CD14-positive monocyte (primary cell): ENCODE data around the gene PIEZO1. TPM values are rescaled to one million over a fixed set of nuclear protein-coding genes. Genes with fewer than 3 reads are reported as not detected.
A peak's percentile ranks its signal among the peaks of the same experiment; 100 is the strongest.

Experiments used
- DNase-seq, 3 donors: peaks; one replicate each; pipeline ENCODE4 v3.0.0-alpha.2; 2011 to 2022
- H2AFZ ChIP-seq: 2 replicates; pipeline ENCODE4 v1.6.0; 2012; ENCODE audit warnings: mild to moderate bottlenecking, low read depth, low read length, inconsistent platforms; ENCODE audit not compliant: insufficient read depth, poor library complexity, severe bottlenecking
- H3K27ac ChIP-seq, 2 donors: 1 replicate in 1 of 2; 2 replicates in 1 of 2; pipeline ENCODE4 v1.5.1; 2012 to 2013; ENCODE audit warnings: low read length in 2 of 2, control low read depth in 1 of 2, inconsistent platforms in 1 of 2, low read depth in 1 of 2, mild to moderate bottlenecking in 1 of 2
- H3K27me3 ChIP-seq, 2 donors: one replicate each; pipeline versions ENCODE4 v1.6.0 to v1.6.1; 2011 to 2013; ENCODE audit warnings: low read length in 2 of 2; ENCODE audit not compliant: control insufficient read depth in 2 of 2, insufficient read depth in 2 of 2
- H3K36me3 ChIP-seq, 2 donors: replicated peaks in 1 of 2; 1 replicate in 1 of 2; 2 replicates in 1 of 2; pipeline versions ENCODE4 v1.5.1 to v1.6.1; 2012 to 2013; ENCODE audit warnings: low read length in 2 of 2, control low read depth in 1 of 2, inconsistent platforms in 1 of 2, mild to moderate bottlenecking in 1 of 2; ENCODE audit not compliant: insufficient read depth in 2 of 2, control insufficient read depth in 1 of 2
- H3K4me1 ChIP-seq, 2 donors: 1 replicate in 1 of 2; 2 replicates in 1 of 2; pipeline versions ENCODE4 v1.5.1 to v1.6.1; 2012 to 2013; ENCODE audit warnings: low read length in 2 of 2, control low read depth in 1 of 2, inconsistent platforms in 1 of 2, mild to moderate bottlenecking in 1 of 2, moderate library complexity in 1 of 2; ENCODE audit not compliant: insufficient read depth in 2 of 2, control insufficient read depth in 1 of 2
- H3K4me2 ChIP-seq: replicated peaks from 2 replicates; pipeline ENCODE3; 2012; ENCODE audit warnings: low read length, moderate library complexity, mild to moderate bottlenecking; ENCODE audit not compliant: poor library complexity, severe bottlenecking; ENCODE audit errors: extremely low read depth
- H3K4me3 ChIP-seq, 3 experiments: fragments of 200-600 bp in 1 of 3; sonication (generic) in 1 of 3; replicated peaks in 1 of 3; 1 replicate in 2 of 3; 2 replicates in 1 of 3; pipeline ENCODE4 v1.5.1; 2011 to 2013; ENCODE audit warnings: low read length in 3 of 3, mild to moderate bottlenecking in 3 of 3, control low read depth in 2 of 3, low read depth in 2 of 3, inconsistent platforms in 1 of 3, moderate library complexity in 1 of 3
- H3K79me2 ChIP-seq: 2 replicates; pipeline ENCODE4 v1.6.0; 2012; ENCODE audit warnings: mild to moderate bottlenecking, control low read depth, inconsistent platforms, low read length, moderate library complexity; ENCODE audit not compliant: insufficient read depth
- H3K9ac ChIP-seq: 2 replicates; pipeline ENCODE4 v1.6.0; 2017; ENCODE audit warnings: low read length, mild to moderate bottlenecking; ENCODE audit not compliant: insufficient read depth, poor library complexity, severe bottlenecking
- H3K9me3 ChIP-seq, 2 donors: replicated peaks in 1 of 2; 1 replicate in 1 of 2; 2 replicates in 1 of 2; pipeline versions ENCODE4 v1.5.1 to v1.6.1; 2012 to 2013; ENCODE audit warnings: low read length in 2 of 2, control low read depth in 1 of 2; ENCODE audit not compliant: control insufficient read depth in 1 of 2, insufficient read depth in 1 of 2
- H4K20me1 ChIP-seq: 2 replicates; pipeline ENCODE4 v1.6.0; 2012; ENCODE audit warnings: mild to moderate bottlenecking, low read length, control low read depth, moderate library complexity; ENCODE audit not compliant: insufficient read depth
- H3K27ac Mint-ChIP-seq, 7 donors: one replicate each; pipeline ENCODE4 v1.8.0; 2020; ENCODE audit warnings: mild to moderate bottlenecking in 7 of 7, mixed read lengths in 7 of 7, moderate library complexity in 6 of 7, inconsistent platforms in 2 of 7
- H3K27me3 Mint-ChIP-seq, 3 donors: one replicate each; pipeline ENCODE4 v1.8.0; 2021 to 2022; ENCODE audit warnings: low read depth in 3 of 3, mild to moderate bottlenecking in 3 of 3, mixed read lengths in 3 of 3, moderate library complexity in 3 of 3, inconsistent platforms in 1 of 3
- H3K36me3 Mint-ChIP-seq, 2 donors: one replicate each; pipeline ENCODE4 v1.8.0; 2020; ENCODE audit warnings: mixed read lengths in 2 of 2, inconsistent platforms in 1 of 2, mild to moderate bottlenecking in 1 of 2
- H3K4me1 Mint-ChIP-seq: one replicate; pipeline ENCODE4 v1.8.0; 2020; ENCODE audit warnings: mild to moderate bottlenecking, mixed read lengths
- H3K4me3 Mint-ChIP-seq, 2 donors: one replicate each; pipeline ENCODE4 v1.8.0; 2020; ENCODE audit warnings: mild to moderate bottlenecking in 2 of 2, mixed read lengths in 2 of 2, moderate library complexity in 1 of 2
- H3K9me3 Mint-ChIP-seq, 7 donors: one replicate each; pipeline ENCODE4 v1.8.0; 2020 to 2022; ENCODE audit warnings: mixed read lengths in 7 of 7, mild to moderate bottlenecking in 6 of 7, moderate library complexity in 6 of 7, inconsistent platforms in 2 of 7
- WGBS: methylation state at CpG from one replicate; pipeline ENCODE4 v1.1.5; 2013; ENCODE audit warnings: missing lambda C conversion rate; ENCODE audit not compliant: insufficient coverage; 5-methylcytosine and 5-hydroxymethylcytosine counted together
- intact Hi-C, 2 donors: fragments of 100-400 bp; cut with micrococcal nuclease; formaldehyde crosslinking; loops; one replicate each; pipeline versions ENCODE4 v1.15.0 to v1.15.1; 2023
- polyA plus RNA-seq, 3 donors: library from polyadenylated mRNA; depleted of rRNA in 1 of 3; unstranded in 2 of 3; stranded (reverse) in 1 of 3; fragments of 300-500 nt in 2 of 3; fragments of >200 nt in 1 of 3; fragmentation: Illumina TruSeq in 2 of 3; gene quantifications; 1 replicate in 2 of 3; 2 replicates in 1 of 3; pipeline ENCODE4 v1.2.3, GENCODE V29; 2012 to 2021
- TF ChIP-seq, protein P1 (sequence below): fragments of 200-600 bp; IDR thresholded peaks from one replicate; pipeline ENCODE4 v1.8.0; 2022; ENCODE audit warnings: antibody characterized with exemption, mild to moderate bottlenecking

PIEZO1 gene
- polyA plus RNA-seq, 3 donors = 10.2 to 405 (median 15.0) TPM

DNA sequence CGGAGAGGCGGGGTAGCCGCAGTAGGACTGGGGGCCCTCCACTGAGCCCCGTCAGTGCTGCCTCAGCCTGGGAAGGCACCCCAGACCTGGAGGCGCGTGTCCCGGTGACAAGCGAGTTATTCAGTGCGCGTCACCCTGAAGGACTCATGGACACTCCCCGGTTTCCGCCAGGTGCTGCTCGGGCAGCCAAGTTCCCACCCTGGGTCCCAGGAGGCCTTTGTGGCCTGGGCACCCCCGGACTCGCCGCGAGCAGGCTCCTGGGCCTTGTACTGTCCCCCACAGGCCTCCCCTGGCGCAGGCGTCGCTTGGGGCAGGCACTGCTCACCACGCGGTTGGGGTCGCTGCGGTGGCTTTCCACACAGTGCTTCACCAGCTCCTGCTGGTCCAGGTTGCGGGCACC is 86.4 kb downstream of the PIEZO1 start:
- peak overlapping the region in 3 of 7 donors; percentile 35 to 54 (median 46) for H3K27ac Mint-ChIP-seq
- DNase-seq = no peak
- Histone ChIP-seq H3K79me2 (peaks cover 62% of the 10 kb centered on the region), H3K27ac (peak overlapping the region in 1 of 2 donors; percentile 20), H3K4me2 (no peak overlapping the region), H3K9me3 (no peaks in the 10 kb centered on the region), H3K4me3 (no peak overlapping the region), H4K20me1 (peaks cover 66% of the 10 kb centered on the region), H3K27me3 (no peaks in the 10 kb centered on the region), H3K36me3 (peaks cover 54 to 59% of the 10 kb centered on the region in 2 donors), H2AFZ (no peak overlapping the region), H3K9ac (no peak overlapping the region), H3K4me1 (peaks cover 49 to 50% of the 10 kb centered on the region in 2 donors)
- 97% methylated on average over 24 of the region's 25 CpGs for WGBS
- peaks cover 0 to under 1% (median 0%) of the 10 kb centered on the region in 3 donors for H3K27me3 Mint-ChIP-seq
- H3K4me3 Mint-ChIP-seq = no peak overlapping the region
- intact Hi-C loops = no loop called here
- peaks cover 51% of the 10 kb centered on the region for H3K4me1 Mint-ChIP-seq
- peaks cover 57 to 75% of the 10 kb centered on the region in 2 donors for H3K36me3 Mint-ChIP-seq
- H3K9me3 Mint-ChIP-seq = no peaks in the 10 kb centered on the region
- TF ChIP-seq, protein P1, sequence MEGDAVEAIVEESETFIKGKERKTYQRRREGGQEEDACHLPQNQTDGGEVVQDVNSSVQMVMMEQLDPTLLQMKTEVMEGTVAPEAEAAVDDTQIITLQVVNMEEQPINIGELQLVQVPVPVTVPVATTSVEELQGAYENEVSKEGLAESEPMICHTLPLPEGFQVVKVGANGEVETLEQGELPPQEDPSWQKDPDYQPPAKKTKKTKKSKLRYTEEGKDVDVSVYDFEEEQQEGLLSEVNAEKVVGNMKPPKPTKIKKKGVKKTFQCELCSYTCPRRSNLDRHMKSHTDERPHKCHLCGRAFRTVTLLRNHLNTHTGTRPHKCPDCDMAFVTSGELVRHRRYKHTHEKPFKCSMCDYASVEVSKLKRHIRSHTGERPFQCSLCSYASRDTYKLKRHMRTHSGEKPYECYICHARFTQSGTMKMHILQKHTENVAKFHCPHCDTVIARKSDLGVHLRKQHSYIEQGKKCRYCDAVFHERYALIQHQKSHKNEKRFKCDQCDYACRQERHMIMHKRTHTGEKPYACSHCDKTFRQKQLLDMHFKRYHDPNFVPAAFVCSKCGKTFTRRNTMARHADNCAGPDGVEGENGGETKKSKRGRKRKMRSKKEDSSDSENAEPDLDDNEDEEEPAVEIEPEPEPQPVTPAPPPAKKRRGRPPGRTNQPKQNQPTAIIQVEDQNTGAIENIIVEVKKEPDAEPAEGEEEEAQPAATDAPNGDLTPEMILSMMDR = no peak

DNA sequence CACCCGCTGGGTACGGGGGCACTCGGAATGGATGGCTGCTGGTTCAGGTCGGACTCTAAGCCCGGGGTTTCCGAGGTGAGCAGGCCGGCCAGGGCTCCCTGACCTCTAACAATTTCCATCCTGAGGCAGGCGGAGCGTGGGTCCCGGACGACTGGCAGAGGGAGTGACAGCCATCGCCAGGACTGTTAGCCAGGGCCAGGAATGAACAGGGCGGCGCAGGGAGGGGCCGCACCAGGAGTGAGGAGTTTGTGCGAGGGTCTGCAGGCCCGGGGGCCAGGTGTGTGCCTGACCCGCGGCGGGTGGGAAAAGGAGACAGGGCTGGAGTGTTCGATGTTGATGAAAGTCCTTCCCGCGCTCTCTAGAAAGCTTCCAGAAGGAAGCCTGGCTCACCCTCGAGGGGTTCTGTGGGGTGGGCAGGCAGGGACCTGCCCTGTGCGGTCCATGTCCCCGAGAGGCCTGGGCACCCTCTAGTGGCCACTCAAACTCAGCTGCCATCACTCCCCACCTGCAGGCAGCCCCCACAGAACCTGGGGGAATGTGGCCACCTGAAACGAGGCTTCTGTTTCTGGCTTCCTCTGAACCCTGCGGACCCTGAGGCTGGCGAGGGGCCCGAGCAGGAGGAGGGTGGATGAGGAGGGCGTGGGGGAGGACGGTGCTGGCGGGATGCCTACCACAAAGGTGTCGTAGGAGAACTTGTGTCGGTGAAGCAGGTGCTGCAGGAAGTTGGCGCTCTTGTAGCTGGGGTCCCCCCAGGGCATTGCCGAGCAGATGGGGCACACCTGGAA is 87.0 kb downstream of the PIEZO1 start:
- Mint-ChIP-seq H3K9me3 (no peaks in the 10 kb centered on the region), H3K27me3 (no peaks in the 10 kb centered on the region), H3K4me3 (no peak overlapping the region), H3K27ac (peak overlapping the region in 5 of 7 donors; percentile 46 to 87 (median 54)), H3K4me1 (peaks cover 50% of the 10 kb centered on the region), H3K36me3 (peaks cover 54 to 71% of the 10 kb centered on the region in 2 donors)
- H3K4me3 ChIP-seq = no peak overlapping the region
- H3K9me3 ChIP-seq = no peaks in the 10 kb centered on the region
- H3K27ac ChIP-seq = peak overlapping the region in 1 of 2 donors; percentile 26
- no peak overlapping the region for H2AFZ ChIP-seq
- H3K27me3 ChIP-seq = no peaks in the 10 kb centered on the region
- WGBS = 91% methylated on average over 35 of the region's 37 CpGs
- no peak overlapping the region for H3K9ac ChIP-seq
- no peak for DNase-seq
- no peak overlapping the region for H3K4me2 ChIP-seq
- H3K36me3 ChIP-seq = peaks cover 54 to 59% of the 10 kb centered on the region in 2 donors
- H3K79me2 ChIP-seq = peaks cover 56% of the 10 kb centered on the region
- H4K20me1 ChIP-seq = peaks cover 66% of the 10 kb centered on the region
- TF ChIP-seq, protein P1 = peak; percentile 22
- intact Hi-C loops = no loop called here
- H3K4me1 ChIP-seq = peaks cover 46 to 49% of the 10 kb centered on the region in 2 donors
